ENCODE measurements around the gene COL4A3.

COL4A3 gene

DNA sequence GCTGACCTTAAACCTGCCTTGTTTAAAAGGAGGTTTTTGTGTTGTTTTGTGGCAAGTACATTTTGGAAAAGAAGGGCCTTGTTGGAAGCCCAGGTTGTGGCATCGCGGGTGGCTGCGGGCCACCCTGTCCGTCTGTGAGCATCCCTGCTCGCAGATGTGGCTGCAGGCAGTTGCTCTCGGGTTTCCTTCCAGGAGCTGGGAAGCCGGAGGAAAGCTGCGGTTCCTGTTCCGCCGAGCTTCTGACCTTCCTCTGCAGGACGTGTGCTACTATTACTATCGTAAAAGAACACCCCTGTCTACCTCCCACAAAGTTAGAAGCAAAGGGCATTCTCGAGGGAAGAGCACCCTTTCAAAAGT lies 161.4 kb downstream of the COL4A3 start:
- peak overlapping the region; percentile 95 for H3K4me3 ChIP-seq (ENCODE audit: low read length)
- H3K36me3 ChIP-seq (ENCODE audit: insufficient read depth, low read depth, low read length) = peaks cover 7% of the 10 kb centered on the region
- H3K9me3 ChIP-seq (ENCODE audit: insufficient read depth, low read depth, low read length) = peaks cover 10% of the 10 kb centered on the region; the same call in 1 of the 2 replicates
- H3K27ac ChIP-seq (ENCODE audit: low read length) = no peak overlapping the region
- peak overlapping the region; percentile 90 for H3K9ac ChIP-seq (ENCODE audit: low read depth, low read length)
- H3K4me1 ChIP-seq (ENCODE audit: insufficient read depth, low read length) = peaks cover 21% of the 10 kb centered on the region; the same call in 1 of the 2 replicates
- no peaks in the 10 kb centered on the region for H3K27me3 ChIP-seq (ENCODE audit: insufficient read depth, low read length)

- Histone ChIP-seq H3K36me3 (ENCODE audit: insufficient read depth, low read depth, low read length) (peaks cover 15% of the 10 kb centered on the region), H3K27me3 (ENCODE audit: insufficient read depth, low read length) (no peaks in the 10 kb centered on the region), H3K4me1 (ENCODE audit: insufficient read depth, low read length) (peaks cover 21% of the 10 kb centered on the region; the same call in 1 of the 2 replicates), H3K4me3 (ENCODE audit: low read length) (peak overlapping the region; percentile 95), H3K9me3 (ENCODE audit: insufficient read depth, low read depth, low read length) (peaks cover 10% of the 10 kb centered on the region; the same call in 1 of the 2 replicates), H3K27ac (ENCODE audit: low read length) (no peak overlapping the region), H3K9ac (ENCODE audit: low read depth, low read length) (peak overlapping the region; percentile 90; the same call in 1 of the 2 replicates)
Observed at GRCh38 chr2:227326783-227327182, 162.4 kb downstream of the COL4A3 start.

DNA sequence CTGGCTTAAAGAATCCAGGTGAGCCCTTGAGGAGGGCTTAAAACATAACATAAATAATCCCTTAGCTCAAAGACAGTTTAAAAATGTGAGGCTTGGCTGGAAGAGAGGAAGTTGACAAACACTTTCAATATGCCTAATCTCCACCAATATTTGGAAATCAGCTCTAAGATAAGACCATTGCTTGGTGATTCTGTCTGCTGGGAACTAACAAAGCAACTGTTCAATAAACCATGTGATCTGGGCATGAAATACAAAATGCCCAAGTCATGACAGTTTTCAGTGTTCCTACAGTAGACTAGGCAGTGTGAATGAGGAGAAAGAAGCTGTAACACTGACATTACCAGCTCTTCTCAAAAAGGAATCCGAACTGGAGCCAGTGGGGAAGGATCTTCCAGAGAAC lies 171.3 kb downstream of the COL4A3 start:
- H3K27me3 ChIP-seq (ENCODE audit: insufficient read depth, low read length) = no peaks in the 10 kb centered on the region
- no peak overlapping the region for H3K4me3 ChIP-seq (ENCODE audit: low read length)
- no peaks in the 10 kb centered on the region for H3K4me1 ChIP-seq (ENCODE audit: insufficient read depth, low read length)
- H3K9me3 ChIP-seq (ENCODE audit: insufficient read depth, low read depth, low read length) = no peaks in the 10 kb centered on the region
- no peak overlapping the region for H3K9ac ChIP-seq (ENCODE audit: low read depth, low read length)
- no peak overlapping the region for H3K27ac ChIP-seq (ENCODE audit: low read length)
- peaks cover 81% of the 10 kb centered on the region for H3K36me3 ChIP-seq (ENCODE audit: insufficient read depth, low read depth, low read length)

GRCh38 chr2:227337442-227337841 lies 173.0 kb downstream of the COL4A3 start:
- no peak overlapping the region for H3K27ac ChIP-seq (ENCODE audit: low read length)
- H3K36me3 ChIP-seq (ENCODE audit: insufficient read depth, low read depth, low read length) = peaks cover 80% of the 10 kb centered on the region
- no peaks in the 10 kb centered on the region for H3K27me3 ChIP-seq (ENCODE audit: insufficient read depth, low read length)
- H3K9ac ChIP-seq (ENCODE audit: low read depth, low read length) = no peak overlapping the region
- H3K4me1 ChIP-seq (ENCODE audit: insufficient read depth, low read length) = no peaks in the 10 kb centered on the region
- H3K9me3 ChIP-seq (ENCODE audit: insufficient read depth, low read depth, low read length) = no peaks in the 10 kb centered on the region
- no peak overlapping the region for H3K4me3 ChIP-seq (ENCODE audit: low read length)

DNA sequence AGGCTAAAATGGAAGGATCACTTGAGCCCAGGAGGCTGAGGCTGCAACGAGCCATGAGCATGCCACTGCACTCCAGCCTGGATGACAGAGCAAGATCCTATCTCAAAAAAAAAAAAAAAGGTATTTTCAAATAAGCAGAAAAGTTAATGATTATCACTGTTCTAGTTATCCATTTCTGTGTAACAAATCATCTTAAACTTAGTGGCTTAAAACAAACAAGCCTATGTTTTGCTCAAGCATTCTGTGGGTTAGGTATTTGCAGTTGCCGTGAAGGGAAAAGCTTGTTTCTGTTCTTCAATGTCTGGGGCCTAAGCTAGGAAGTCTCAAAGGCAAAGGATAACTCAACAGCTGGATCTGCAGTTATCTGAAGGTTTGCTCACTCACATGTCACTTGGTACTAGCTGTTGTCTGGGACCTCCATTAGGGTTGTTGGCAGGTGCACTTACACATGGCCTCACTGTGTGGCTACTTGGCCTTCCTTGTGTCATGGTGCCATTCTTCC lies 174.7 kb downstream of the COL4A3 start:
- Histone ChIP-seq H3K27ac (ENCODE audit: low read length) (no peak overlapping the region), H3K27me3 (ENCODE audit: insufficient read depth, low read length) (no peaks in the 10 kb centered on the region), H3K9ac (ENCODE audit: low read depth, low read length) (no peak overlapping the region), H3K9me3 (ENCODE audit: insufficient read depth, low read depth, low read length) (no peaks in the 10 kb centered on the region), H3K4me3 (ENCODE audit: low read length) (no peak overlapping the region), H3K36me3 (ENCODE audit: insufficient read depth, low read depth, low read length) (peaks cover 70% of the 10 kb centered on the region), H3K4me1 (ENCODE audit: insufficient read depth, low read length) (no peaks in the 10 kb centered on the region)

GRCh38 chr2:227340106-227340505 lies 175.7 kb downstream of the COL4A3 start:
- H3K9me3 ChIP-seq (ENCODE audit: insufficient read depth, low read depth, low read length) = no peaks in the 10 kb centered on the region
- no peak overlapping the region for H3K9ac ChIP-seq (ENCODE audit: low read depth, low read length)
- peaks cover 66% of the 10 kb centered on the region for H3K36me3 ChIP-seq (ENCODE audit: insufficient read depth, low read depth, low read length)
- no peaks in the 10 kb centered on the region for H3K27me3 ChIP-seq (ENCODE audit: insufficient read depth, low read length)
- no peak overlapping the region for H3K4me3 ChIP-seq (ENCODE audit: low read length)
- H3K4me1 ChIP-seq (ENCODE audit: insufficient read depth, low read length) = no peaks in the 10 kb centered on the region
- no peak overlapping the region for H3K27ac ChIP-seq (ENCODE audit: low read length)

DNA sequence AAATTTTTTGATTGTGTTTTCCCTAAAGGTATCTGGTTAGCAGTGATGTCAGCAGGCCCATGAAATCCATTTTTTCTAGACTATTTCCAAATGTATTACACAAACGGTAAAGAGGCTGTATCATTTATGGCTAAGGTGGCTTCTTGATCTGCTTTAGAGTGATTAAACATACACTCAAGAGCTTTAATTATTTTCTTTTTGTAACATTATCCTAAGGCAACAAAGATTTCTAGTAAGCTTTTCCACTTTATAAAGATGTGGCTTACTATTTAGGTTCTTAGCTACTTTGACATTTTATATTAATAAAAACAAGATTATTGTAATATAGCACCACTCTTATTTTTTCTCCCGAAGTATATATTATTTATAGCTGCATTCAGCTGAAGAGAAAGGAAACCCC lies 177.1 kb downstream of the COL4A3 start:
- no peaks in the 10 kb centered on the region for H3K4me1 ChIP-seq (ENCODE audit: insufficient read depth, low read length)
- H3K36me3 ChIP-seq (ENCODE audit: insufficient read depth, low read depth, low read length) = peaks cover 61% of the 10 kb centered on the region
- H3K4me3 ChIP-seq (ENCODE audit: low read length) = no peak overlapping the region
- no peaks in the 10 kb centered on the region for H3K9me3 ChIP-seq (ENCODE audit: insufficient read depth, low read depth, low read length)
- H3K9ac ChIP-seq (ENCODE audit: low read depth, low read length) = no peak overlapping the region
- H3K27ac ChIP-seq (ENCODE audit: low read length) = no peak overlapping the region
- H3K27me3 ChIP-seq (ENCODE audit: insufficient read depth, low read length) = no peaks in the 10 kb centered on the region

GRCh38 chr2:227344231-227344630 lies 179.8 kb downstream of the COL4A3 start:
- H3K36me3 ChIP-seq (ENCODE audit: insufficient read depth, low read depth, low read length) = peaks cover 69% of the 10 kb centered on the region
- no peak overlapping the region for H3K9ac ChIP-seq (ENCODE audit: low read depth, low read length)
- no peak overlapping the region for H3K27ac ChIP-seq (ENCODE audit: low read length)
- no peaks in the 10 kb centered on the region for H3K9me3 ChIP-seq (ENCODE audit: insufficient read depth, low read depth, low read length)
- no peaks in the 10 kb centered on the region for H3K27me3 ChIP-seq (ENCODE audit: insufficient read depth, low read length)
- no peak overlapping the region for H3K4me3 ChIP-seq (ENCODE audit: low read length)
- peaks cover 4% of the 10 kb centered on the region; the same call in 1 of the 2 replicates for H3K4me1 ChIP-seq (ENCODE audit: insufficient read depth, low read length)

DNA sequence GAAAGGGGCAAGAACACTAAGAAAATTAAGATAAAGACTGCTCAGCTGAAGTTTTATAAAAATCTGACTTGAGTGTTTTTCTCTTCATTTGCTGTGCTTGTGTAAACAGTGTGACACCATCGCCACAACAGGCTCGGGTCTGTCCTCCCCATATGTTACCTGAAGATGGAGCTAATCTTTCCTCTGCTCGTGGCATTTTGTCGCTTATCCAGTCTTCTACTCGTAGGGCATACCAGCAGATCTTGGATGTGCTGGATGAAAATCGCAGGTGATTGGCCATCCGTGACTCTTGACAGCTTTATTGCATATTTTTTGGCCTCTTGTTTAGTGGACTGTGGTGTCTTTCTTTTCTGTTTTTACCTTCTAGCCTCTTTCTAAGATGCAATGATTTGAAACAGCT lies 182.7 kb downstream of the COL4A3 start:
- peaks cover 4% of the 10 kb centered on the region; the same call in 1 of the 2 replicates for H3K4me1 ChIP-seq (ENCODE audit: insufficient read depth, low read length)
- H3K4me3 ChIP-seq (ENCODE audit: low read length) = no peak overlapping the region
- H3K27ac ChIP-seq (ENCODE audit: low read length) = no peak overlapping the region
- H3K9ac ChIP-seq (ENCODE audit: low read depth, low read length) = no peak overlapping the region
- no peaks in the 10 kb centered on the region for H3K9me3 ChIP-seq (ENCODE audit: insufficient read depth, low read depth, low read length)
- H3K36me3 ChIP-seq (ENCODE audit: insufficient read depth, low read depth, low read length) = peaks cover 58% of the 10 kb centered on the region
- H3K27me3 ChIP-seq (ENCODE audit: insufficient read depth, low read length) = no peaks in the 10 kb centered on the region

DNA sequence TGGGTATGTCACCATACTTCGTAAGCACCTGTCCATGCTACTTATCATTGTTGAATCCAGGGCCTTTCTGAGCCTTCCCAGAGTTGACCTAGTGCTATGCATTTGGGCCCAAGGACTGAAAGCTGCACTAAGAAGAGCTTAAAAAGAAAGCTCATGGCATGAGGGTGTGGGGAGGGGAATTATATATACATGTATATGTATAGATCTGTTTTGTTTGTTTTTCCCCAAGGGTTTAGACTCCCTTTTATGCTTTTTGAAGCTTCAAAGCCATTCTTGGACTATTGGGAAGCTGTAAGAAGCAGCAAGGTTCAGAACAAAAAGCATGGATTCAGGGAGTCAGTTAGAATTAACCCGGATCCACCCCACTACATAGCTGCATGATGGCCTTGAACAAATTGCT lies 183.9 kb downstream of the COL4A3 start:
- H3K4me1 ChIP-seq (ENCODE audit: insufficient read depth, low read length) = peaks cover 4% of the 10 kb centered on the region; the same call in 1 of the 2 replicates
- no peak overlapping the region for H3K9ac ChIP-seq (ENCODE audit: low read depth, low read length)
- H3K4me3 ChIP-seq (ENCODE audit: low read length) = no peak overlapping the region
- H3K27ac ChIP-seq (ENCODE audit: low read length) = no peak overlapping the region
- peaks cover 52% of the 10 kb centered on the region for H3K36me3 ChIP-seq (ENCODE audit: insufficient read depth, low read depth, low read length)
- no peaks in the 10 kb centered on the region for H3K9me3 ChIP-seq (ENCODE audit: insufficient read depth, low read depth, low read length)
- H3K27me3 ChIP-seq (ENCODE audit: insufficient read depth, low read length) = no peaks in the 10 kb centered on the region

GRCh38 chr2:227349989-227350612 lies 185.7 kb downstream of the COL4A3 start:
- peaks cover 46% of the 10 kb centered on the region for H3K36me3 ChIP-seq (ENCODE audit: insufficient read depth, low read depth, low read length)
- H3K27me3 ChIP-seq (ENCODE audit: insufficient read depth, low read length) = no peaks in the 10 kb centered on the region
- H3K27ac ChIP-seq (ENCODE audit: low read length) = no peak overlapping the region
- no peak overlapping the region for H3K9ac ChIP-seq (ENCODE audit: low read depth, low read length)
- no peaks in the 10 kb centered on the region for H3K9me3 ChIP-seq (ENCODE audit: insufficient read depth, low read depth, low read length)
- no peak overlapping the region for H3K4me3 ChIP-seq (ENCODE audit: low read length)
- peaks cover 4% of the 10 kb centered on the region; the same call in 1 of the 2 replicates for H3K4me1 ChIP-seq (ENCODE audit: insufficient read depth, low read length)

DNA sequence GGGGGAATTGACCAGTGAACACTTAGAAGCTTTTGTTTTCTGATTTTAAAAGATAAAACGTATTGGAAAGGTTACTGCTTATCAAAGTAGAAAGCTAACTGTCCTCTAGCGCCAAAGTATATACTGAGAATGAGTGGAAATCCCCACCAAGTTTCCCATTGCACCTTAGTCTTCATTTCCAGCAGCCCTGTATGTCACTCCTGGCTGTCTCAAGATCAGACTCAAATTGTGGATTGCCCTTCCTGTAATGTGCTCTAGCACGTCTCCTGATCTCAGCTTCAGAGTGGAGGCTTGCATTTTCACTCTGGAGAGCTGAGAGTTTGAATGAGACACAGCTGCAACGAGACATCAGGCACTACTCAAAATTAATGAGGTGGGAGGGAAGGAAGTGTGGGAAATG lies 187.2 kb downstream of the COL4A3 start:
- Histone ChIP-seq H3K4me3 (ENCODE audit: low read length) (no peak overlapping the region), H3K4me1 (ENCODE audit: insufficient read depth, low read length) (peaks cover 4% of the 10 kb centered on the region; the same call in 1 of the 2 replicates), H3K9me3 (ENCODE audit: insufficient read depth, low read depth, low read length) (no peaks in the 10 kb centered on the region), H3K27me3 (ENCODE audit: insufficient read depth, low read length) (no peaks in the 10 kb centered on the region), H3K27ac (ENCODE audit: low read length) (no peak overlapping the region), H3K9ac (ENCODE audit: low read depth, low read length) (no peak overlapping the region), H3K36me3 (ENCODE audit: insufficient read depth, low read depth, low read length) (peaks cover 51% of the 10 kb centered on the region)
